HEK293 (cell line): ENCODE data around the gene LYSMD3.
A peak's percentile ranks its signal among the peaks of the same experiment; 100 is the strongest.

Experiments used
- KLF9 ChIP-seq: fragments of 450-650 bp; formaldehyde crosslinking; IDR thresholded peaks from 2 replicates; pipeline ENCODE4 v1.5.1; 2016; ENCODE audit warnings: missing biosample characterization, missing genetic modification characterization, low read depth
- ZBTB17 ChIP-seq: fragments of 450-650 bp; formaldehyde crosslinking; IDR thresholded peaks from 2 replicates; pipeline ENCODE4 v1.5.1; 2016; ENCODE audit warnings: missing biosample characterization, missing genetic modification characterization
- ZBTB20 ChIP-seq: fragments of 450-650 bp; formaldehyde crosslinking; IDR thresholded peaks from 2 replicates; pipeline ENCODE4 v1.5.1; 2016; ENCODE audit warnings: missing biosample characterization, missing genetic modification characterization
- ZFP69B ChIP-seq: fragments of 450-650 bp; formaldehyde crosslinking; IDR thresholded peaks from 2 replicates; pipeline ENCODE4 v1.5.1; 2016; ENCODE audit warnings: missing biosample characterization, missing genetic modification characterization
- ZNF10 ChIP-seq: fragments of 450-650 bp; formaldehyde crosslinking; IDR thresholded peaks from 2 replicates; pipeline ENCODE4 v1.5.1; 2017; ENCODE audit warnings: missing biosample characterization, missing genetic modification characterization
- ZNF169 ChIP-seq: fragments of 450-650 bp; formaldehyde crosslinking; IDR thresholded peaks from 2 replicates; pipeline ENCODE4 v1.5.1; 2016; ENCODE audit warnings: missing biosample characterization, missing genetic modification characterization
- ZNF174 ChIP-seq: fragments of 450-650 bp; formaldehyde crosslinking; IDR thresholded peaks from 2 replicates; pipeline ENCODE4 v1.5.0; 2017; ENCODE audit warnings: missing biosample characterization, mild to moderate bottlenecking, missing genetic modification characterization
- ZNF23 ChIP-seq: fragments of 450-650 bp; formaldehyde crosslinking; IDR thresholded peaks from 2 replicates; pipeline ENCODE4 v1.5.1; 2016; ENCODE audit warnings: missing biosample characterization, missing genetic modification characterization, borderline replicate concordance
- ZNF292 ChIP-seq: fragments of 450-650 bp; formaldehyde crosslinking; IDR thresholded peaks from 2 replicates; pipeline ENCODE4 v1.5.1; 2016; ENCODE audit warnings: low read depth, missing biosample characterization, missing genetic modification characterization, borderline replicate concordance
- ZNF324 ChIP-seq: fragments of 450-650 bp; formaldehyde crosslinking; IDR thresholded peaks from 2 replicates; pipeline ENCODE4 v1.5.1; 2016; ENCODE audit warnings: missing biosample characterization, missing genetic modification characterization
- ZNF354C ChIP-seq: fragments of 450-650 bp; formaldehyde crosslinking; IDR thresholded peaks from 2 replicates; pipeline ENCODE4 v1.5.1; 2016; ENCODE audit warnings: missing biosample characterization, missing genetic modification characterization, low read depth, borderline replicate concordance
- ZNF404 ChIP-seq: fragments of 450-650 bp; formaldehyde crosslinking; IDR thresholded peaks from 2 replicates; pipeline ENCODE4 v1.5.1; 2017; ENCODE audit warnings: missing biosample characterization, missing genetic modification characterization
- ZNF473 ChIP-seq: fragments of 450-650 bp; formaldehyde crosslinking; IDR thresholded peaks from 2 replicates; pipeline ENCODE4 v1.5.1; 2017; ENCODE audit warnings: missing biosample characterization, missing genetic modification characterization
- ZNF514 ChIP-seq: fragments of 450-650 bp; formaldehyde crosslinking; IDR thresholded peaks from 2 replicates; pipeline ENCODE4 v1.5.1; 2016; ENCODE audit warnings: missing biosample characterization, missing genetic modification characterization
- ZNF521 ChIP-seq: fragments of 450-650 bp; formaldehyde crosslinking; IDR thresholded peaks from 2 replicates; pipeline ENCODE4 v1.5.1; 2017; ENCODE audit warnings: missing biosample characterization, mild to moderate bottlenecking, missing genetic modification characterization
- ZNF555 ChIP-seq: fragments of 450-650 bp; formaldehyde crosslinking; conservative IDR thresholded peaks from 2 replicates; pipeline ENCODE4 v1.5.1; 2017; ENCODE audit warnings: missing biosample characterization, mild to moderate bottlenecking, missing genetic modification characterization, inconsistent platforms
- ZNF830 ChIP-seq: fragments of 450-650 bp; IDR thresholded peaks from 2 replicates; pipeline ENCODE4 v1.5.0; 2018; ENCODE audit warnings: missing biosample characterization, missing genetic modification characterization, low read depth, mild to moderate bottlenecking, moderate library complexity
- ZSCAN23 ChIP-seq: fragments of 450-650 bp; formaldehyde crosslinking; IDR thresholded peaks from 2 replicates; pipeline ENCODE4 v1.5.1; 2016; ENCODE audit warnings: missing biosample characterization, missing genetic modification characterization
- TF ChIP-seq, protein P1 (sequence below): fragments of 450-650 bp; formaldehyde crosslinking; IDR thresholded peaks from 2 replicates; pipeline ENCODE4 v1.5.1; 2017; ENCODE audit warnings: missing biosample characterization, missing genetic modification characterization
- TF ChIP-seq, protein P2 (sequence below): fragments of 450-650 bp; formaldehyde crosslinking; IDR thresholded peaks from 2 replicates; pipeline ENCODE4 v1.5.1; 2016; ENCODE audit warnings: missing biosample characterization, missing genetic modification characterization
- TF ChIP-seq, protein P3 (sequence below): fragments of 450-650 bp; formaldehyde crosslinking; conservative IDR thresholded peaks from 2 replicates; pipeline ENCODE4 v1.5.1; 2016; ENCODE audit warnings: low read depth, missing biosample characterization, missing genetic modification characterization
- TF ChIP-seq, protein P4 (sequence below): fragments of 450-650 bp; formaldehyde crosslinking; IDR thresholded peaks from 2 replicates; pipeline ENCODE4 v1.5.1; 2016; ENCODE audit warnings: missing biosample characterization, missing genetic modification characterization, borderline replicate concordance
- TF ChIP-seq, protein P5 (sequence below): fragments of 450-650 bp; formaldehyde crosslinking; IDR thresholded peaks from 2 replicates; pipeline ENCODE4 v1.5.1; 2016; ENCODE audit warnings: missing biosample characterization, missing genetic modification characterization, borderline replicate concordance

LYSMD3 gene

DNA sequence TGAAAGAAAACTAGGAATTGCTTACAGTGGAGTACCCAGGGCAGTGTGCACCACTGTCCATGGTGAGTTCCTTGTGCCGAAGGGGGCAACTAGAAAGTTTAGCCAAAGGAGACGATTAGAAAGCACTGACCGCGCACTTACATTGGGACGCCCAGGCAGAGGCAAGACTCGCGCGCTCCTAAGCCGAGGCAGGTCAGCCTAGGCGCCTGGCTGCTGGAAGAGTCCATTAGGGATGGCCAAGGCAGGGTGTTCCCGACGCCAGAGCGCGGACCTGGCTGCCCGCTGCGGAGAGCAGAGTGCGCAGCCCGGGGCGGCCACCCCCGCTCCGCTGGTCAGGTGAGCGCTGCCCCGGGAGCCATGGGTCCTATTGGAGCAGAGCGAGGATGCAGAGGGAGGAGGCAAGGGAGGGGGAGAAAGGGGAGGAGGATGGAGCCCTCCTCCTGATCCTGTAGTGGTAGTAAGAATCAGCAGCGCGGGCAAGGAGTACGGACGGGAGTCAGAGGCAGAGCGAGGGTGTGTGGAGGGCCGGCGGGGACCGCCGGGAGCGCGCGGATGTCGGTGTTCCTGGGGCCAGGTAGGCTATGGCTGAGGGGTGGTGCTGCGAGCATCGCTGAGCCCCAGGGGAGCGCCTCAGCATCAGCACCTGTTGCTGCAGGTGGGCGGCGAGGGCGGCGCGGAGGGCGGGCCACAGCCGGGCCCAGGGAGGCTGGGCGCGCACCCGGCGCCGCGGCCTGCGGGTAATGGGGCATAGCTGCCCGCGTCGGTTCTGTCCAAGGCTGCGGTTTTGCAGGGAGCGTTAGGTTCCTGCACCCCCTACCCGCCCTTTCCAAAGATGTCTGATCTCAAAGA lies 29.2 kb upstream of the LYSMD3 start, which contains the start of gene ADGRV1 (continued):
- TF ChIP-seq, protein P1, sequence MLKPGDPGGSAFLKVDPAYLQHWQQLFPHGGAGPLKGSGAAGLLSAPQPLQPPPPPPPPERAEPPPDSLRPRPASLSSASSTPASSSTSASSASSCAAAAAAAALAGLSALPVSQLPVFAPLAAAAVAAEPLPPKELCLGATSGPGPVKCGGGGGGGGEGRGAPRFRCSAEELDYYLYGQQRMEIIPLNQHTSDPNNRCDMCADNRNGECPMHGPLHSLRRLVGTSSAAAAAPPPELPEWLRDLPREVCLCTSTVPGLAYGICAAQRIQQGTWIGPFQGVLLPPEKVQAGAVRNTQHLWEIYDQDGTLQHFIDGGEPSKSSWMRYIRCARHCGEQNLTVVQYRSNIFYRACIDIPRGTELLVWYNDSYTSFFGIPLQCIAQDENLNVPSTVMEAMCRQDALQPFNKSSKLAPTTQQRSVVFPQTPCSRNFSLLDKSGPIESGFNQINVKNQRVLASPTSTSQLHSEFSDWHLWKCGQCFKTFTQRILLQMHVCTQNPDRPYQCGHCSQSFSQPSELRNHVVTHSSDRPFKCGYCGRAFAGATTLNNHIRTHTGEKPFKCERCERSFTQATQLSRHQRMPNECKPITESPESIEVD (tag by site-specific recombination) = no peak
- TF ChIP-seq ZNF404 (tag by site-specific recombination) (no peak), ZNF324 (tag by site-specific recombination) (peak; percentile 97; the same call in 1 of the 2 replicates), ZNF23 (tag by site-specific recombination) (no peak), ZNF473 (tag by site-specific recombination) (no peak), KLF9 (peak; percentile 89), ZNF292 (tag by site-specific recombination) (no peak; the same call in 1 of the 2 replicates), ZSCAN23 (tag by site-specific recombination) (peak; percentile 76; the same call in 1 of the 2 replicates), ZNF354C (tag by site-specific recombination) (no peak), ZNF169 (tag by site-specific recombination) (no peak), ZFP69B (tag by site-specific recombination) (peak; percentile 80), ZNF555 (tag by site-specific recombination) (no peak), ZNF521 (no peak), ZNF10 (peak; percentile 81), ZBTB17 (tag by site-specific recombination) (peak; percentile 99), ZNF514 (tag by site-specific recombination) (no peak), ZNF830 (tag by site-specific recombination) (no peak), ZNF174 (tag by site-specific recombination) (no peak), ZBTB20 (tag by site-specific recombination) (peak; percentile 84)
- TF ChIP-seq, protein P2, sequence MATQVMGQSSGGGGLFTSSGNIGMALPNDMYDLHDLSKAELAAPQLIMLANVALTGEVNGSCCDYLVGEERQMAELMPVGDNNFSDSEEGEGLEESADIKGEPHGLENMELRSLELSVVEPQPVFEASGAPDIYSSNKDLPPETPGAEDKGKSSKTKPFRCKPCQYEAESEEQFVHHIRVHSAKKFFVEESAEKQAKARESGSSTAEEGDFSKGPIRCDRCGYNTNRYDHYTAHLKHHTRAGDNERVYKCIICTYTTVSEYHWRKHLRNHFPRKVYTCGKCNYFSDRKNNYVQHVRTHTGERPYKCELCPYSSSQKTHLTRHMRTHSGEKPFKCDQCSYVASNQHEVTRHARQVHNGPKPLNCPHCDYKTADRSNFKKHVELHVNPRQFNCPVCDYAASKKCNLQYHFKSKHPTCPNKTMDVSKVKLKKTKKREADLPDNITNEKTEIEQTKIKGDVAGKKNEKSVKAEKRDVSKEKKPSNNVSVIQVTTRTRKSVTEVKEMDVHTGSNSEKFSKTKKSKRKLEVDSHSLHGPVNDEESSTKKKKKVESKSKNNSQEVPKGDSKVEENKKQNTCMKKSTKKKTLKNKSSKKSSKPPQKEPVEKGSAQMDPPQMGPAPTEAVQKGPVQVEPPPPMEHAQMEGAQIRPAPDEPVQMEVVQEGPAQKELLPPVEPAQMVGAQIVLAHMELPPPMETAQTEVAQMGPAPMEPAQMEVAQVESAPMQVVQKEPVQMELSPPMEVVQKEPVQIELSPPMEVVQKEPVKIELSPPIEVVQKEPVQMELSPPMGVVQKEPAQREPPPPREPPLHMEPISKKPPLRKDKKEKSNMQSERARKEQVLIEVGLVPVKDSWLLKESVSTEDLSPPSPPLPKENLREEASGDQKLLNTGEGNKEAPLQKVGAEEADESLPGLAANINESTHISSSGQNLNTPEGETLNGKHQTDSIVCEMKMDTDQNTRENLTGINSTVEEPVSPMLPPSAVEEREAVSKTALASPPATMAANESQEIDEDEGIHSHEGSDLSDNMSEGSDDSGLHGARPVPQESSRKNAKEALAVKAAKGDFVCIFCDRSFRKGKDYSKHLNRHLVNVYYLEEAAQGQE (tag by site-specific recombination) = peak; percentile 95
- TF ChIP-seq, protein P3, sequence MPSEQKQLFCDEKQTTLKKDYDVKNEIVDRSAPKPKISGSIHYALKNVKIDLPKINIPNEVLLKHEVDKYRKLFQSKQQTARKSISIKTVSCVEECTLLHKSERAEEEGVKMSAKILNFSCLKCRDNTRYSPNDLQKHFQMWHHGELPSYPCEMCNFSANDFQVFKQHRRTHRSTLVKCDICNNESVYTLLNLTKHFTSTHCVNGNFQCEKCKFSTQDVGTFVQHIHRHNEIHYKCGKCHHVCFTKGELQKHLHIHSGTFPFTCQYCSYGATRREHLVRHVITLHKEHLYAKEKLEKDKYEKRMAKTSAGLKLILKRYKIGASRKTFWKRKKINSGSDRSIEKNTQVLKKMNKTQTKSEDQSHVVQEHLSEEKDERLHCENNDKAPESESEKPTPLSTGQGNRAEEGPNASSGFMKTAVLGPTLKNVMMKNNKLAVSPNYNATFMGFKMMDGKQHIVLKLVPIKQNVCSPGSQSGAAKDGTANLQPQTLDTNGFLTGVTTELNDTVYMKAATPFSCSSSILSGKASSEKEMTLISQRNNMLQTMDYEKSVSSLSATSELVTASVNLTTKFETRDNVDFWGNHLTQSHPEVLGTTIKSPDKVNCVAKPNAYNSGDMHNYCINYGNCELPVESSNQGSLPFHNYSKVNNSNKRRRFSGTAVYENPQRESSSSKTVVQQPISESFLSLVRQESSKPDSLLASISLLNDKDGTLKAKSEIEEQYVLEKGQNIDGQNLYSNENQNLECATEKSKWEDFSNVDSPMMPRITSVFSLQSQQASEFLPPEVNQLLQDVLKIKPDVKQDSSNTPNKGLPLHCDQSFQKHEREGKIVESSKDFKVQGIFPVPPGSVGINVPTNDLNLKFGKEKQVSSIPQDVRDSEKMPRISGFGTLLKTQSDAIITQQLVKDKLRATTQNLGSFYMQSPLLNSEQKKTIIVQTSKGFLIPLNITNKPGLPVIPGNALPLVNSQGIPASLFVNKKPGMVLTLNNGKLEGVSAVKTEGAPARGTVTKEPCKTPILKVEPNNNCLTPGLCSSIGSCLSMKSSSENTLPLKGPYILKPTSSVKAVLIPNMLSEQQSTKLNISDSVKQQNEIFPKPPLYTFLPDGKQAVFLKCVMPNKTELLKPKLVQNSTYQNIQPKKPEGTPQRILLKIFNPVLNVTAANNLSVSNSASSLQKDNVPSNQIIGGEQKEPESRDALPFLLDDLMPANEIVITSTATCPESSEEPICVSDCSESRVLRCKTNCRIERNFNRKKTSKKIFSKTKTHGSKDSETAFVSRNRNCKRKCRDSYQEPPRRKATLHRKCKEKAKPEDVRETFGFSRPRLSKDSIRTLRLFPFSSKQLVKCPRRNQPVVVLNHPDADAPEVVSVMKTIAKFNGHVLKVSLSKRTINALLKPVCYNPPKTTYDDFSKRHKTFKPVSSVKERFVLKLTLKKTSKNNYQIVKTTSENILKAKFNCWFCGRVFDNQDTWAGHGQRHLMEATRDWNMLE (tag by site-specific recombination) = peak; percentile 21; the same call in 1 of the 2 replicates
- TF ChIP-seq, protein P4, sequence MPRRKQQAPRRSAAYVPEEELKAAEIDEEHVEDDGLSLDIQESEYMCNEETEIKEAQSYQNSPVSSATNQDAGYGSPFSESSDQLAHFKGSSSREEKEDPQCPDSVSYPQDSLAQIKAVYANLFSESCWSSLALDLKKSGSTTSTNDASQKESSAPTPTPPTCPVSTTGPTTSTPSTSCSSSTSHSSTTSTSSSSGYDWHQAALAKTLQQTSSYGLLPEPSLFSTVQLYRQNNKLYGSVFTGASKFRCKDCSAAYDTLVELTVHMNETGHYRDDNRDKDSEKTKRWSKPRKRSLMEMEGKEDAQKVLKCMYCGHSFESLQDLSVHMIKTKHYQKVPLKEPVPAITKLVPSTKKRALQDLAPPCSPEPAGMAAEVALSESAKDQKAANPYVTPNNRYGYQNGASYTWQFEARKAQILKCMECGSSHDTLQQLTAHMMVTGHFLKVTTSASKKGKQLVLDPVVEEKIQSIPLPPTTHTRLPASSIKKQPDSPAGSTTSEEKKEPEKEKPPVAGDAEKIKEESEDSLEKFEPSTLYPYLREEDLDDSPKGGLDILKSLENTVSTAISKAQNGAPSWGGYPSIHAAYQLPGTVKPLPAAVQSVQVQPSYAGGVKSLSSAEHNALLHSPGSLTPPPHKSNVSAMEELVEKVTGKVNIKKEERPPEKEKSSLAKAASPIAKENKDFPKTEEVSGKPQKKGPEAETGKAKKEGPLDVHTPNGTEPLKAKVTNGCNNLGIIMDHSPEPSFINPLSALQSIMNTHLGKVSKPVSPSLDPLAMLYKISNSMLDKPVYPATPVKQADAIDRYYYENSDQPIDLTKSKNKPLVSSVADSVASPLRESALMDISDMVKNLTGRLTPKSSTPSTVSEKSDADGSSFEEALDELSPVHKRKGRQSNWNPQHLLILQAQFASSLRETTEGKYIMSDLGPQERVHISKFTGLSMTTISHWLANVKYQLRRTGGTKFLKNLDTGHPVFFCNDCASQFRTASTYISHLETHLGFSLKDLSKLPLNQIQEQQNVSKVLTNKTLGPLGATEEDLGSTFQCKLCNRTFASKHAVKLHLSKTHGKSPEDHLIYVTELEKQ (tag by site-specific recombination) = no peak
- TF ChIP-seq, protein P5, sequence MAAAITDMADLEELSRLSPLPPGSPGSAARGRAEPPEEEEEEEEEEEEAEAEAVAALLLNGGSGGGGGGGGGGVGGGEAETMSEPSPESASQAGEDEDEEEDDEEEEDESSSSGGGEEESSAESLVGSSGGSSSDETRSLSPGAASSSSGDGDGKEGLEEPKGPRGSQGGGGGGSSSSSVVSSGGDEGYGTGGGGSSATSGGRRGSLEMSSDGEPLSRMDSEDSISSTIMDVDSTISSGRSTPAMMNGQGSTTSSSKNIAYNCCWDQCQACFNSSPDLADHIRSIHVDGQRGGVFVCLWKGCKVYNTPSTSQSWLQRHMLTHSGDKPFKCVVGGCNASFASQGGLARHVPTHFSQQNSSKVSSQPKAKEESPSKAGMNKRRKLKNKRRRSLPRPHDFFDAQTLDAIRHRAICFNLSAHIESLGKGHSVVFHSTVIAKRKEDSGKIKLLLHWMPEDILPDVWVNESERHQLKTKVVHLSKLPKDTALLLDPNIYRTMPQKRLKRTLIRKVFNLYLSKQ (tag by site-specific recombination) = no peak
